ENCODE data around the gene TLCD5.

Gene TLCD5

DNA sequence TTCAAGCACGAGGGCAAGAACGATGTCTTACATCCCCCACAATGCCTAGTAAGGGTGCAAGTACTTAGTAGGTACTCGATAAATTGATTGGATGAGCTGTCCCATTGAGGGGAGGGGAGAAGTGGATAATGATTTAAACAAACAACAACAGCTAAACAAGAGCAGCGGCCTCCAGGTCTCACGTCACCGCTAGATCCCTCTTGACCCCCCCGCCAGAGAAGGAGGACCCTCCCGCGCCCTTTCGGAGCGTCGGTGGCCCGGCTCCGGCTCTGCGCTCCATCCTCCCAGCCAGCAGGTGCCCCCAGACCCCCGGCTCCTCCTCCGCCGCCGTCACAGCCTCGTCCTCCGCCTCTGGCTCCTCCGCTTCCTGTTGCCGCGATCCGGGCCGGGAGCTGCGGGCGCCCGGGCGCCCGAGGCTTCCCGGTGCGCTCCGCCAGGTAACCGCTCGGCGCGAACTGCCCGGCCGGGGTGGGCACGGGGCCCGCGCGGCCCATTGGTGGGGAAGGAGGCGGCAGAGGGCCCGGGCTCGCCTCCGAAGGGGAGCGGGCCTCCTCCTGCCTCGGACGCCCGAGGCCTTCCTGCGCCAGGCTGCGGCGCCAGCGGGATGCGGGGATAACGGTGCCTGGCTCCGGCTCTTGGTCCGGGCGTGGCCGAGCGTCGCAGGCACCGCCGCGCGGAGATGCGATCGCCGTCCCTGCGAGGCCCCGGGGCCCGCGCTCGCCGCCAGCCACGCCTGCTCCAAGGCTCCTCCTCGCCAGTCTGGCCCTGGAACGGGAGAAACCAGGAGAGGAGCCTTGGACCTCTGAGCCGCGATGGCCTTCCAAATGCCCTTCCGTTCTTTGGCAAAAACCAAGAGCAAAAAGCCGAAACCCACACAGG, at the start of gene TLCD5:
TLCD5 (plus strand) TSS at position 368 of the 879 bp plus-strand sequence. CDS start 2,143 bp downstream, outside the sequence.
- peak in 1 of 2 experiments; percentile 45 for DNase-seq

DNA sequence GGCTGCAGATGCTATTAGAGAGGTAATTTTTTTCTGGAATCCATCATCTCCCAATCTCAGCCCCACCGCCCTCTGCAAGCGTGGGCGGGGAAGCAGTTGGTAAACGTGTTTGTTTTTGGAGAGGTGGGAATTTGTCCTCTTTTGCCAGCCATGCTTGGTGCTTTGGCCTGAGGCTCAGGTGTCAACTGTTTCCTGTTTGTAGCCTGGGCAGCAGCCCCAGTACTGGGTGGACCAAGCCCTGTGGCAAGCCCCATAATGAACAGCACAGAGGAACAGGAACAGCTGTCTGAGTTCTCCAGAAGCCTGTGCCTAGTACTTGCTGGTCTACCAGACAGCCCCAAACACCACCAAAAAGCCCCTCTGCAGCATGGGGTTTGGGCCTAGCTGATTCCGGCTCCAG, 45.6 kb upstream of the TLCD5 start:
- DNase-seq, result no peak

DNA sequence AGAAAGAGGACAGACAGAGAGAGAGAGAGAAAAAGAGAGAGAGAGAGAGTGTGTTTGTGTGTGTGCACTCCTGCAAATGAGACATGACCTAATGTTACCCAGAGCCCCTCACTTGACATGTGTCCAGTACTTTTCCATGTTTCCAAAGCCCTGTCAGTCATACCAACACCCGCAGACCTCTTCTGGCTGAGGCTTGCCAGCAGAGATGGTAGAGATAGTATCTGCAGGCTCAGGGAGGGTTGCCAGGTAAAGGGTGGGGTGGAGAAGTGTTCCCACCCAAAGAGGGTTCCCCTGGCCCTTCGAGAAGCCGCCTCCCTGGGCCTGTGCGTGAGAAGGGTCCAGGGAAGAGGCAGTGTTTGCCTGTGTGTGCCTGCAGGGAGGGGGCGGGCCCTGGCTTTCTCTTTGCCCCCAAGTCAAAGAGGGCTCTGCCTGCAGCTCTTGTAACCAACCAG, 44.5 kb upstream of the TLCD5 start:
- no peak for DNase-seq

DNA sequence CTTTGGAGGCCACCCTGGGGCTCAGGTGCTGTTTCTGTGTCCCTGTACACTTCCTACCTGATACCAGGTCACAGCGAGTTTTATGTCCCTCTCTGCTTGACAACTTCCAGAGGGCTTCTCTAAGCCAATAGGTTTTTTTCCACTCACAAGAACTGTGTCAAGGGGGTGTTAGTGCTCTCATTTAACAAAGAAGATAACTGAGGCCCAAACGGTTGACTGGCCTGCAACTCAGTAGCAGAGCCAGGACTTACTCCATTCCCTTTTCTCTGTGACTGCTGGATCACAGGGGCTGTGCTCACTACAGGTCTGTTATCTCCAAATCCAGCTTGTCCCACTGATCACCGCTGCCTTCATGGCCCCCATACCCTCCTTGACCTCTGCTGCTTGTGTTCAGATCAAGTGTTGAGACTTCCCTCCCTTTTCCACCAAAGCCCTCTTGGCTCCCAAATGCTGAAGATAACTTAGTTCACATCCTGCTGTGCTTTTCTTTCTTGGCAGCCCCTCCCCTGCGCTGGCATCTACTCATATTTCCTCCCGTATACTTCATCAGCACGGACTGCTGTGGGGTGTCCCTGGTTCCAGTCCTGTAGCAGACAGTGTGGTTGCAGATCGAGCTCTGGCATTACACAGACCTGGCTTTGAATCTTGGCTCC, 43.8 kb upstream of the TLCD5 start:
- no peak for DNase-seq

DNA sequence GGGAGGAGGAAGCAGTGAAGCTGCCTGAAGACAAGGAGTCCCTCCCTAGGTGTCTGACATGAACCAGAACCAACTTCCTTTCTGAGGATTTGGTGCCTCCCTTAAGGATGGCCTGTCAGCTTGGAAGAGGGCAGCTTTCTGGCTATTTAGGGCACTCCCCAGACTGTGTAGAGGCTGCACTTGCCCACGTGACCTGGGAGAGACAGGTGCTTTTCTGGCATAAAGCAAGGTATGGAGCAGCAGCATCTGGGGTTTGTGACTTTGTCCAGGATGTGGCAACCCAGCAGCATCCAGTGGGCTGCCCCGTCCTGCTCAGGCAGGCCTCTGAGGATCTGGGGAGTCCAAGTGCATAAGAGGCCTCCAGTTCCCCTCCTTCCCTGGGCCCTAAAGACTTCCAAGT, 42.0 kb upstream of the TLCD5 start:
- no peak for DNase-seq

DNA sequence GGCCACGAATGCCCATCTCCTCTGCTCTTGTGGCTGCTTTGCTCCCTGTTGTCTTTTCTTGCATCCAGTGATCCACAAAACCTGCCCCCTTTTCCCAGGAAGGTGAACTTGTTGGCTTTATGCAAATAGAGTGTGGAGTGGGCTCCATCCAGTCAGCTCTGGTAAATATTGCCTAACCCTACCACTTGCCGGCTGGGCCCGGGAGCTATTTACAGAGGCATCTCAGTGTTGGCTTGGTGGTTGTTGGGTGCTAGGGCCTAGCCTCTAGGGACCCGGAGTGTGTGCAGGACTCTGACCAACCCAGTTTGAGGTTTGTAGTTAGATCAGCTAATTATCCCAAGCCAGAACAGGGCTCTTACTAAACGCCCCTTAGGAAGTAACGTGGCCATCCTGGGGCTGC, 40.8 kb upstream of the TLCD5 start:
- no peak for DNase-seq

DNA sequence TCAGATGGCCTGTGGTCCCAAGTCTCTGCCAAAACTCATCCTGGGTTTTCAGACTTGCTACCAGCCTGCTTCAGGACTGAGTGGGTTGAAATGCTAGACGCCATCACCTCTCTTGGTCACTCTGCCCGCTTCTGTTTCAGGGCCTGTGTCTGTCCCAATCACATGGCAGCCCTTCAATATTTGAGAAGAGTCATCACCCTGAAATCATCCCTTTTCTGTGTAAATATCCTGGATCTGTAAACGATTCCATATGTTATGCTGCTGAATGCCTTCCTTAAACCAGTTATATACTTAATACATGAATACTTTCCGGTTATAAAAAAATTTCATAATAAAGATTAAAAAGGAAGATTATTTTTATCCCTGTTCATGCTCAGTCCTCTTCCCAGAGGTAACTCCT, 39.8 kb upstream of the TLCD5 start:
- DNase-seq, result no peak

DNA sequence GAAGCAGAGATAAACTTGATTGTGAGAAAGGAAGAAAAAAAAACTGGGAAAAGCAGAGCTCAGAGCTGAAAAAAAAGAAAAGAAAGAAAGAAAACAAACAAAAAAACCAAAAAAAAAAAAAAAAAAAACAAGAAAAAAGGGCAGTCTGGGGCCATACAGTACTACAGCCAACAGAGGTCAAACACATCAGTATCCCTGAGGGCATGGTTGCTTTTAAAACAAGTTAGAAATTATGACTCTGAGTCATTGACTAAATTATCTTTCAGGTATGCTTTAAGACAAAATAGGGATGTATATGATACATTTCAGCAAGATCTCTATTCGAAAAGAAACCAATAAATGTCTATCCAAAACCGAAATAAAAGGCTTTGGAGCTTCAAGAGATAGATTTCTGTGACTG, 37.1 kb upstream of the TLCD5 start:
- DNase-seq, result no peak

DNA sequence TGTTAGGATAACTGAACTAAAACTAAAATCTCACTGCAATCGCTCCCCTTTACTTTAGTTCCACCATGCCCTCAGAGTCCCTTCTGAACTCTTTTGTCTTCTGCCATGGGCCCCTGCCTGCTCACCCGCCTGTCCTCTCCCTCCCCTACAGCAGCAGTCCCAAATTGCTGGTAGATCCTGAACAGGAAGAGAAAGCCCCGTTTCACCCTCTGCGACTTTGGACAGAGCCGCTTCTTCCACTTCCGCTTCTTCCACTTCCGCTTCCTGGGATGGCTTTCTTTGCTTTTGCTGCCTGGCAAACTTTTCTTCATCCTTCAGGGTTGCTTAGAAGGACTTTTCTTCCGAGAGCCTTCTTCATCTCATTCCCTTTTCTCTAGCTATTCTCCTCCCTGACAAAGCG, 35.7 kb upstream of the TLCD5 start:
- no peak for DNase-seq

DNA sequence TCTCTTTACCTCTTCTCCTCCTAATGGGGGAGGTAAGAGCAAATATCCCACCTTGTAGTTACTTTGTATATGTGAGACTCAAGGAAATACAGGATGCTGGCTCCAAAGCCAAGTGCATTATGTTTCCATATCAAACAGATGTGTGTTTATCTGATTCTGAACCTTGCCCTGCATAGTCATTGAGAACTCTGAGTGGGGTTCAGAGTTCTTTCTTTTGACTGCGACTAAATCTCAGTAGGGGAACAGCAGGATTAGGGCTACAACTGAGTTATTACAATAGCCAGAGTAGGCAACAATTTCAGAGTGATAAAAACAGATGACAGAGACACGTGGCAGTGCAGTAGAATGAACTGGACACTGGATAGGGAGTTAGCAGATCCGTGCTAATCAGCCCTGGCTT, 34.1 kb upstream of the TLCD5 start:
- DNase-seq, result no peak

DNA sequence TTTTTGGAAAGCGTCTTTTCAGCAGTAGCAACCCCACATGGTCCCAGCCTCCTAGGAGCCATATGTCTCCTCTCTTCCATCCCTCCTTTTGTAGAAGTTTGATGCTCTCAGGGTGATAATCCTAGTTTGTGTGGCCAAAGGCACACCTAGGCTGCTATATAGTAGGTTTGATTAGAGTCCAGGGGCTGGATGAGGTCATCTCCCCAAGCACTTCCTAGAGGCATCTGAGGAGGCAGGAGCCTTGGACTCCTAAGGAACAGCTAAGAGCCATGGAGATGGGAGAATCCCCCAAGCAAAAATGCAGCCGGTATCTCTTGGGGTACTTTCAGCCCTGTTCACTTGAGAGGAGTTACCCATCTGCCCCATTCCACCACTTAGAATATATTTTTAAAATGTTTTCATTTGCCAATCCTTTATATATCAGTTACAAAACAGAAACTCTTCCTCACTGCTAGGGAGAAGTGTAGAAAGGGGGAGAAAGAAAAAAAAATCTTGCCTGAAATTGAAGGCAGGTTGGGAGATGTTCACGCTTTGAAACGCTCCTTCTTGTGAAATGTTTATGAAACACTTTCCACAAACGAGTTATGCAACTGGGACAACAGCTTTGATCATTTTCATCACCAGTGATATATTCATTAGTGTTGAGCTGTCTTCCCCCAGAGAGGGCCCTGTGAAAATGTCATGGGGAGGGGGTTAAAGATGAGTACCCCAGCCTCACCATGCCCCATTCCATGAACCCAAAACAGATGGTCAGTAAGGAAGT, 31.9 kb upstream of the TLCD5 start:
- no peak for DNase-seq

DNA sequence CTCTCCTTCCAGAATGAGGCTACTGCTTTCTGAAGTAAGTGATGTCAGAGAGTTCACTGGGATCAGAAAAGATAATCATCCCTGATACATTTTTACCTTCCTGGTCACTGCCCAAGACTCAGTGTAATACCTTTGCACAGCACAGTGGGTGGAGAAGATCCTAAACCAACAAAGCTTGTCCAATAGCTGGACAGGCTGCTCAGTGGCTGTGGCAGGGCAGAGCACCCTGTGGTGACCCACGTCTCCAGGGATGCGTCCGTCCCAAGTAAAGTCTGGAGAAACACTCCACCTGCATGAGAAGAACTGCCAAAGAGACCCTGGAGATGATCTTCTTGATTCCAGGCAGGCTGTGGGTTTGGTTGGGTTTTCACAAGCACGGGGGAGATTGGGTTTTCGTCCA, 31.0 kb upstream of the TLCD5 start:
- no peak for DNase-seq

DNA sequence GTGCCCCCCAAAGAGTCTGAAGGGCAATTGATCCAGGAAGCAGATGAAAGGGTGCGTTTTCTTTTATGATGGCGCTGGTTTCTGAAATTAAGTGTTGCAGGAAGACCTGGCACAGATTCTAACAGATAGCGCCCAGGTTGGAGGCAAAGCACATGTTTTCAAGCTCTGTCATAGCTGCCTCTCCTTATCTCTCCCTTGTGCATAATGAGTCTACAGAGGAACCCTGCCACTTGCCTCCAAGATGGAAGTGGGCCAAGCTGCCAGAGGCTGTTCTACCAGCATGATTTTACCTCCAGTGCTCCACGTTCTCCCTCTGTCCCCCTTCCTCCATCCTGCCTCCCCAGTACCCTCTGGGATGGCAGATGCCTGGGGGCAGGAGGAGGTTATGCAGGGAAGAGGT, 30.0 kb upstream of the TLCD5 start:
- DNase-seq, result no peak

DNA sequence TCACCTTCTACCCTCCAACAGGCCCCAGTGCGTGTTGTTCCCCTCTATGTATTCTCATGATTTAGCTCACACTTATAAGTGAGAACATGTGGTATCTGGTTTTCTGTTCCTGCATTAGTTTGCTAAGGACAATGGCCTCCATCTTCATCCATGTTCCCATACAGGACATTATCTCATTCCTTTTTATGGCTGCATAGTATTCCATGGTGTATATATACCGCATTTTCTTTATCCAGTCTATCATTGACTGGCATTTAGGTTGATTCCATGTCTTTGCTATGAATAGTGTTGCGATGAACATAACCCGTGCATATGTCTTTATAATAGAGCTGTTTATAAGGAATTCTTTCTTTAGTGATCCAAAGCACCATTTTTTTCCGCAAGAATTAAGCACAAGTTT, 28.5 kb upstream of the TLCD5 start:
- no peak for DNase-seq

DNA sequence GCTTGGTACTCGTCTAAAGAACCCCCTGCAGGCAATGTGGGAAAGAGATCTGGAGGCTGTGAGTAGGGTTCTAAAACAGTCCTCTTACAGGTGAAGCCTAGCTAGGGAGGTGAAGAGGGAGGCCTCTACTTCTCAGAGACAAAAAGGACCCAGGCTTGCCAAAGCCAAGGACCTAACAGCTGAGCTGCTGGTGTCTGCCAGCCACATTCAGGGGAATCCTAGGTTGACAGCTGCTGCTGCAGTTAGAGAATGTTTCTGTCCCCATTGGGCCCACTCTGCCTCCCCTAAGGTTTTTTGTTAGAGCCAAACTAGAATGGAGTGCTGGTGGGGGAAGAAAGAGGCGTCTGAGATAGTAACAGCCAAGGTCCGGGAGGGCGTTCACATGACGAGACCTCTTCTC, 26.6 kb upstream of the TLCD5 start:
- DNase-seq, result no peak

DNA sequence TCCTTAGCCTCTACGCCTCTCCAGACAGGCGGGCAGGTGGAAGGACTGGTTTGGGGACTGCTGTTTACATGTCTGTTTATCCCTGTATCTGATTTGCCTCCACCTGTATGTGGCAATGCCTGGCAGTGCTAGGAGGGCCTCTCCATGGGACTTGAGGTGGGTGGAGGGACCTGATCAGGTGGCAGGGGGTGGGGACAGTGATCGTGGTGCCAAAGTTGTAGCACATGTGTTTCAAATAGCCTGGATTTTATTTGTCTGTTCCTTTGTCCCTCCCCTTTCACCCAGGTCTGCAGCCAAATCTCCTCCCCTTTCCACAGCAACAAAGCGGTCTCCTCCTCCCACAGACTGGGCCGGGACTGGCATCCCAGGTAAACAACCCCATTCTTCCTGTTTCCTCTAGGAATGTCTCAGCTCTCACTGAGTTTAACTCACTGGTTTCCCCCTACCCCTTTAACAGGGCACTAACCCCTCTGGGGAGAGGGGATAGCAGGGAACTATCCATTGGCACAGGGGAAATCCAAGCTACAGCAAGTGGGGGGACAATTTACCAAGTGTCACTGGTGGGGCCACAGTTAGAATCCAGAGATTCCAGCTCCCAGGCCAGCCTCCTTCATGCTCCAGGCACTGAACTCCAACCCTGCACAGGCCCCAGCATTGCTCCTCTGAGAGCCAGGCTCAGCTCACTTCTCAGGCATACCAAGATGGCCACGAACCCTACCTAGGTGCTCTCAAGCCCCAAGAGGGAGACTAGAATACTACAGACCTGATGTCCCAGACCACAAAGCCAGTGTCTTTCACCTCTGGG, 22.9 kb upstream of the TLCD5 start:
- no peak for DNase-seq

DNA sequence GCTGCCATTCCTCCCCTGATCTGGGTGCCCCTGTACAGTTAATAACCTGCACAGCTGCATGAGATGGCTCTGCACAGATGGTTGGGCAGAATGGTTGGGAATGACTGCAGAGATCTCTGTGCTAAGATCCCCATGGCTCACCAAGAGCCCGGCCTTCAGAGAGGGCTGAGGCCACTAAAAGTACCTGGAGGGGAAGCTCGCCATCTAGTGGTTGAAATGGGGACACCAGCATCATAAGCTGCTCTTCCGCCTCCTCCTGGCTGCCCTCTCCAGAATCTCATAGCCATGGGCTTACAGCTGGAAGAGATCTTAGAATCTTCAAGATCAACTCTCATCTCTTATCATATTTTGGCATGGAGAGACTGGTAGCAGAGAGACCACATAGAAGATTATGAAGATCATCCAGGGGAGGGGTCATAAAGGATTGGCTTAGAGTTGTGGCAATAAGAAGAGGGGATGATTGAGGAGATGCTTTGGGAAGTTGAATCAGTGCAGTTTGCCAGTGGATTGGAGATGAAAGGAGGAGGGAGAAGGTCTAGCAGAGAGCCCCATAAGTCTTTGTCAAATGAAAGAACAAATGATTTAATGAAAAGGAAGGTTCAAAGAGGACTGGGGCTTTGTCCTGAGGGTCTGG, 22.0 kb upstream of the TLCD5 start:
- DNase-seq, result no peak

DNA sequence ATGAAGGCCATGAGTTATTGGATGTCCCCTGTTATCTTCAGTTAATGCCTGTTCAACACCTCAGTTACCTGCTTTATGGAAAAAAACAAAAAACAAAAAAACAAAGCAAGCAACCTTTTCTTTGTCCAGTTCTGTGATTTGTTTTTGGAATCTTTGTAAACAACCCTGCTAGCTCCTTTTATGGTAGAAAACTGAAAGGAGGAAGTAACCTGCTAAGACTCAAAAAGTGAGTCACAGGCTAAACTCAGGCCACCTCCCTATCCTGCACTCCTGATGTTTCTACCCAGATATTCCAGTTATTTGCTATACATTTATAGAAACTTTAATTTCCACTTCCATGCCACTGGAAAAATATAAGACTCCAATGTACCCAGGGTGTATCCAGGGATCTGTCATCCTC, 20.6 kb upstream of the TLCD5 start:
- no peak for DNase-seq

DNA sequence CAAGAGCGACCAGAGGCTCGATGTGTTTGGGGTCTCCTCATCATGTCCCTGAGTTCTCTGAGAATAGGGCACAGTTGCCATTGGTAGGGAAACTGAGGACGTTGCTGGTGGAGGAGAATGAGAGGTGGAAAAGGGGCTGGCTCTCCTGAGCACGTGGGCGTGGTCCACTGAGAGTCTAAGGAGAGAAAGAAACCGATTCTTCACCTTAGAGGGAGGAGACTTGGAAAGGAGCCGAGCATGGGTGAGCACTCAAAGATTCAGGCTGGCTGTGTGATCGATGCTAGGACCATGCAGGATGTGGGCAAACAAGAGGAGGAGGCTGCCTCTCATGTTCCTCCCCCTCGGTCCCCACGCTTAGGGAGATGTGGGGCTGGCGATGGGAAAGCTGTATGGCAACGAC, 19.8 kb upstream of the TLCD5 start:
- DNase-seq, result no peak

DNA sequence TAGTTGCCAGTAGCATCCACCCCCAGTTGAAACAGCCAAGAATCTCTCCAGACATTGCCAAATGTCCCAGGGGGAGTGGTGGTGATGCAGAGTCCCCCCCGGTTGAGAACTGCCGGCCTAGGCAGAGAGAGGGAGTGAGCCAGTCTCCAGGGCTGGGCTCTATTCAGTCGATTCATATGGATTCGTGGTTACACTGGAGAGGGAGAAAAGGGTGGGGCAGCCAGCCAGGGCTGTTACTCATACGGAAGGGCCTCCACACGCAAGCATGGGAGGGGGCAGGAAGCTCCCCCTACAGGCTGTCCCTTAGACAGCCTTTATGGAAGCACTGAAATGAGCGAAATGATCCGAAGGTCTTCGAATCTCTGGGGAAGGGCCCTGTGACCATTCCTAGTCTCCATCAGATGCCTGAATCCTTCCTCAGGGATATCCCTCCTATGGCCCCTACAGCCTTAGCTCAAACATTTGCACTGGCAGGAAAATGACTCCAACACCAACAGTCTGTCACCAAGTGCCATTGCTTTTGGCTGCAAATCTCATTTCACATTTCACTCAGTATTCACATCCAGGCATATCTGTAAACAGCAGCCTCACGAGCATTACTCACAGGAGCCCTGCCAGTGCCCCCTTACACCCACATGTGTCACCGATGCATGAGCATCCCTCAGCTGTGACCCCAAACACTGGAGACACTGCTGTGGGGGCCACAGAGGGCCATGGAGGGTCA, 18.4 kb upstream of the TLCD5 start:
- no peak for DNase-seq

DNA sequence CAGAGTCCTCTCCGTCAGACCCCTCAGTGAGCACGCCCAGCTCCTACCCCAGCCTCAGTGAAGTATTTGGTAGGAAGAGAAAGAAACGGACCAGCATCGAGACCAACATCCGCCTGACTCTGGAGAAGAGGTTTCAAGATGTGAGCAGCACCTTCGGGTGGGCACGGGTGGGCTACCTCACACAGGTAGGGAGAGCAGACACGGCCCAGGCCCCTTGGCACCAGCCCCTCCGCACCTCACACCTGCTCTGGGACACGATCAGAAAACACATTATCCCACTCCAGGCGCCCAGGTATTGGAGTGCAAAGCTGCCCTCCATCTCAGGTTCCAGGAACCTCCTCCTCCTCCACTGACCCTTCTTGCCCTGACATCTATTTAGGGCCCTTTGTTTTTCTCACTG, 17.6 kb upstream of the TLCD5 start:
- DNase-seq, result no peak

DNA sequence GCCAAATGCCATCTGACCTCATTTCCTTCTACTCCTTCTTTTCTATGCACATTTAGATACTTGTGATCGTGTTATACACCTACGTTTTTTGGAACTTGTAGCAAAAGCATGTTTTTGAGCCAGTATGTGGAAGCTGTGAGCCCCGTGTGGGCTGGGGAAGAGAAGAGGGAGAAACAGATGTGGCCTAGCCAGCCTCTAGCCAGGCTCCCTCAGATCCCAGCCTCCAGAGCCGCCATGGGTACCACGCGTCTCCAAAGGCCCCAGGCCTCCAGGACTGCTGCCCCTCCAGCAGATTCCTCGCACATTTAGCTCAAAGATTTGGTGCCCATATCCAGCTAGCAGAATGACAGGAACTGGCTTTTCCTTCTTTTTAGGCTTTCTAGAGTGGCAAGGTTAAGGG, 17.0 kb upstream of the TLCD5 start:
- DNase-seq, result no peak
